ENCODE results near the gene NR5A1.
A peak's percentile ranks its signal among the peaks of the same experiment; 100 is the strongest.

NR5A1 gene

DNA sequence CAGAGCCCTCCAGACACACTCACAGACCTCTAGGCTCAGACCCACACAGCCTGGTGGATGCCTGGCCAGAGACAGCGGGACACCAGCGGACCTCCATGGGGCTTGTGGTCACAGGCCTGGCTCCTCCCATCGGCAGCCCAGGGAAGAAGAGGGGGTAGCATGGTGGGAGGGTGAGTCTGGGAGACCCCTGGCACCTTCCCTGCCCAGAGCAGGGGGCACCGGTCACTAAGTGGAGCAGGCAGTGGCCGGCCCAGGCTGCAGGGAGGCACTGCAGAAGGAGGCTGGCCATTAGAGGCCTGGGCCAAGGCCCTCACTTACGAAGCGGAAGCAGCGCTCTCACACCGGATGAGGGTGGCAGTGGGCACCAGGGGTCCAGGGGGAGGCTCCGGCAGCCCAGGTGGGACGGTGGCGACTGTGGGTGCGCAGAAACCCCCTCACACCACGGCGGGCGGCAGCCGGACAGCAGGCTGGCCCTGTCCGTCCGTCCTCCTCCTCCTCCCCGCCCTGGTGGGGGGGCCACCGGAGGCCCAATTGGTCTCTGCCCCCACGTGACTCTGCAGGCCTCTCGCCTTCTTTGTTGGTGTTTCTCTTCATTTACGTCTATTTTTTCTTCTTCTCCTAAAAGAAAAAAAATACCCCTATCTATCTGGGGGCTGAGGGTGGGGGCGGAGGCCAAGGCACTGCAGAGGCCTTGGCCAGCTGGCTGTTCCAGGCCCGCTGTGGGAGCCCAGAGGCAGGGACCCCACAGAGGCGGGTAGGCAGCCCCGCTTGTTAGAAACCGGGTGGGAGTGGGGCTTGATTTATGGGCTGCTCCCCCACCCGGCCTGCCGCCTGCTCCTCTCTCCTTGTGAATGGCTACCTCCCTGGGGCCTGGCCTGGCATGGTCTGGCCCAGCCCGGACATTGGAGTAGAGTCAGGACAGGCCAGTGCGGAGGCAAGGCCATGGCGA is at the start of gene NR5A1:
TSS of gene NR5A1 (minus strand) at position 469 of the 949 bp plus-strand sequence. CDS start 4,004 bp downstream, outside the sequence.
- no peak for DNase-seq

- no peak for DNase-seq
These were observed 47.8 kb upstream of the NR5A1 start for GRCh38 chr9:124555043-124555442.

DNA sequence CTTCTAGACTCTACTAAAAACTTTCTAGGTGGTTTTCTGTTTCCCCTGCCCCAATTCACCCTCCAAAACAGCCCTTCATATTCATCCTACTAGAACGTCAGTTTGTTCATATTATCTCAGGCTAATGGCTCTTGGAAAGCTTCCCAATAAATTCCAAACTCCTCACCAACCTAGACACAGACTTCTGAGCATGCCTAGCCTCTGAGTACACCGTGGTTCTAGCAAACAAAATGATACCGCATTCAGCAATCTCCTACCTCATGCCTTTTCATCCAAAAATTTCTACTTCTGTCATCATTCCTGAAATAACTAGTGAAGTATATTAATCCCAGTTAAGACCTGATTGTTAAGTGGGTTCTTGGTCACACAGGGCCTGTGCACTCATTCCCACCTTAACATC is 46.5 kb upstream of the NR5A1 start:
- no peak for DNase-seq

GRCh38 chr9:124552273-124552605 is 45.0 kb upstream of the NR5A1 start:
- no peak for DNase-seq

- DNase-seq = peak in 10 of 14 donors; percentile 1 to 31 (median 16)
These were observed 44.5 kb upstream of the NR5A1 start for GRCh38 chr9:124551472-124552272.

DNA sequence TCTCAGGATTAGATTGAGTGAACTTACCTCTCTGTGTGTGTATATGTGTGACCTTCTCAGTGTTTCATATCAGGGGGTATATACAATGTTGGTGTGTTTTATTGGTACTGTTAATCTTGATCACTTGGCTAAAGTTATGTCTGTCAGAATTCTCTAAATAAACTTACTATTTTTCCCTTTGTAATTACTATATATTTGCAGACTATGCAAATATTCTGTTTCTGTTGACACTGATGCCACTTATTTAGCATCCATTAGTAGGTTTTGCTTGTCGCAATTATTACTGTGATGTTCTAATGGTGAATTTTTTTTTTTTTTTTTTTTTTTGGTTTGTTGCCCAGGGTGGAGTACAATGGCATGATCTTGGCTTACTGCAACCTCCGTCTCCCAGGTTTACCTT is 42.9 kb upstream of the NR5A1 start:
- DNase-seq = no peak

DNA sequence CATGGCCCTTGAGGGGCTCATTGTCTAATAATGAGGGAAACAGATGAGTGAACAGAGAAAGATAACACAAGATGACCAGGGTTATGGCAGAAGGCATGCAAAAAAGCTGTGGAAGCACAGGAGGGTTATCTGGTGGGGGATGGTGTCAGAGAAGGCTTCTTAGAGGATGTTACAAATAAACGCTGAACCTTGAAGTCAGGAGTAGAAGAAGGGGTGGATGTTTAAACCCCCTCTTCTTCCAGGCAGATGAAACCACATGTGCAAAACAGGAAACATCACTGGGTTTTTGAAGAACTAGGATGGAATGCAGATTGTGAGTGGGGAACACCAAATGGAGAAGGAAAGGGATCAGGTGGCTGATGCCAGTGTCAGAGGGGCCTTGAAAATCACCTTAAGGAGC is 41.8 kb upstream of the NR5A1 start:
- DNase-seq = no peak

- DNase-seq = no peak
These were observed 37.3 kb upstream of the NR5A1 start for GRCh38 chr9:124544535-124544934.

- no peak for DNase-seq
These were observed 34.6 kb upstream of the NR5A1 start for GRCh38 chr9:124541824-124542223.

DNA sequence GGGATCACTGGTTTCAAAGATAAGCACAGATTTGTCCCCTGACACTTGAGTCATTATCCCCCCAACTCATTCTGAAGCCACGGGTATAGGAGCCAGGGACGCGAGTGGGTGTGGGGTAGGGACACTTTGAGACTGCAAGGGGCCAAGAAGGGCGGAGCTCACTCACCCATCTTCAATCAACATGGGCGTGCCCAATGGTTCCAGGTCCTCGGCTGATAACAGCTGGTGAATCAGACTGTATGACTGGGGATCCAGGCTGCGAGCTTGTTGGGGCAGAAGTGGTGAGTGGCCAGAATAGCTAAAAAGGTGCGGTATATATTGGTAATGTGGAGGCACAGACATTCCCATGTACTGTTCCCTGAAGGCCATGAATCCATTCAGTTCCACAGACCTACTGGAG is 30.7 kb upstream of the NR5A1 start:
- no peak for DNase-seq

DNA sequence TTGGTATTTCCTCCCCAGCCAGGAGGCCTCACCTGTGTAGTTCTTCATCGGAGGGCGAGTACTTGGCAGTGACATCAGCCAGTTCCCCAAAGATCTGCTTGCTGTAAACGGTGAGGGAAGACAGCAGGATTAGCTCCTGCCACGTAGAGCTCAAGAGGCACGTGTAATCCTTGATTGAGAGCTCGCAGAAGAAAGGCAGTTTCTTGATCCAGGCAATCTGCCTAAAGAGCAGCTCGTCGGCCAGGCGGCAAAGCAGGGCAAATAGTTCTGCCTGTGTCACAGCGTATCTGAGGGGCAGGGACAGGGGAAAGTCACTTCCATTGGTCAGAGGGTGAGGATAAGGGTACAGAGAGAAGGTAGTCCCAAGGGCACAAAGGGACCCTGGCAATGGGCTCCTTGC is 28.6 kb upstream of the NR5A1 start:
- DNase-seq = no peak

DNA sequence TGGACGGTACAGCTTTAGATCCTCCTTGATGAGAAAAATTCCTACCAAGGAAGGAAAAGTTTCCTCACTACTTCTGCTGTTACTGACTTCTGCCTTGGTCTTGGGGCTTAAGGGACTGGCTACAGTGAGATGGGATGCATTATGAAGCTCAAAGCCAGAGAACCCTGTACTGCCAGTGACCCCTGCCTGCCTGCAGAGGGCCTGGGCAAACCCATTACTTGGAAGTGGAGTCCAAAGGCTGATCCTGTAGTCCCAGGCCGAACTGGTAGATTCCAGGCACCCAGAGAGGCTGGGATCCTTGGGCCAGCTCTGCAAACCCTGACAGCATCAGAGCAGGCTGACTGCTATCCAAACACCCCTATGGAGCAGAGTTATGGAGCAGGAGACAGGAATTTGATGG is 25.7 kb upstream of the NR5A1 start:
- DNase-seq = no peak

GRCh38 chr9:124531115-124531514 is 23.9 kb upstream of the NR5A1 start:
- DNase-seq = no peak

DNA sequence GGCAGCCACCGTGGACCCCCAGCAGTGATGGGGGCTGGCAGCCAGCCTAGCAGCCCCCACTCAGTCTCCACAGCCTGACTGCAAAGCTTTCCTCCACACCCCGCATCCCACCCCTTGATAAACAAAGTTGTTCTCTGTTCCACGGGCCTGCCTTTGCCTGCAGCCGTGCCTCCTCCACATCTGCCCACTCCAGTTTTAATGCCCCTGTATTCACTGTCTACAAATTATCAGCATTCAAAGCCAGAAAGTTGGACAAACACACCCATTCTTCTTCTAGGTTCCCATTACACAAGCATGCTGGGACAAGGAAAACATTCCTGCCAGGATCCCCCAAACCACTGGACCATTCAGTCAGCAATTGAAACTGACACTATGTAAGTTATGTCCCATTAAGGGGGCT is 23.0 kb upstream of the NR5A1 start:
- DNase-seq = no peak

GRCh38 chr9:124527781-124528180 is 20.6 kb upstream of the NR5A1 start:
- DNase-seq = no peak

DNA sequence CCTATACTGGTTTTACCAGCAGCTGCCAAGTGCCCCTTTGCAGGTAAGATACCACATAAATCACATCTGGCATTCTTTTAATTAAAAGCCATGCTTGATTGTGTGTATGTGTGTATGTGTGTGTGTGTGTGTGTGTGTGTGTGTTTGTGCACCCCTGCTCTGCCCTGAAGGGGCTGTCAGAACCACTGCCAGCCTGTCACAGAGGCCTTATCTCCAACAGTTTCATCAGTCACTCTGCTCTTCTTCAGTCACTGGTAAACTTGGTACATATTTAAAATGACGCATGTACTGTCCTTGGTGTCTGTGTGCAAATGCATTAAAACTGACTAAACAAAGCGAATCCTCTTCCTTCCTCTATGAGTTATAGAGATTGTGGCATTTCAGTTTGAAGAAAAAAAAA is 19.0 kb upstream of the NR5A1 start:
- no peak for DNase-seq

- DNase-seq = no peak
These were observed 15.2 kb upstream of the NR5A1 start for GRCh38 chr9:124522121-124523098.

DNA sequence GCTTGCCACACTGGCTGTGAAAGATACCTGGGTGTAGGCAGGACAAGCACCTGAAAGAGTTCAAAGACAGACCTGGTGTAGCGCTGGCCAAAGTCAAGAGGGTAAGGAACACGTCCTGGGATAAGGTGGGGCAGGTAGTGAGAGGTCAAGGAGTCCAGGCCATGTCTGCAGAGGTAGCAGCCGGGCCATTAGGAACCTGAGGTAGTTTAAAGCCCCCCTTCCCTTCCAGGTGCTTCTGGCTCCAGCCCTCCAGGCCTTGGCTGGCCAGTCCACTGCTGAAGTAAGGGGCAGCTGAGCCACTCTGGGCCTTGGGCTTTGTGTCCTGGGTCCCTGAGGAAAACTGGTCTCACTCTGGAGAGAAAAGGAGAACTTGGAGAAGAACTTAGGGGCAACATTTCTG is 13.9 kb upstream of the NR5A1 start:
- DNase-seq = no peak

DNA sequence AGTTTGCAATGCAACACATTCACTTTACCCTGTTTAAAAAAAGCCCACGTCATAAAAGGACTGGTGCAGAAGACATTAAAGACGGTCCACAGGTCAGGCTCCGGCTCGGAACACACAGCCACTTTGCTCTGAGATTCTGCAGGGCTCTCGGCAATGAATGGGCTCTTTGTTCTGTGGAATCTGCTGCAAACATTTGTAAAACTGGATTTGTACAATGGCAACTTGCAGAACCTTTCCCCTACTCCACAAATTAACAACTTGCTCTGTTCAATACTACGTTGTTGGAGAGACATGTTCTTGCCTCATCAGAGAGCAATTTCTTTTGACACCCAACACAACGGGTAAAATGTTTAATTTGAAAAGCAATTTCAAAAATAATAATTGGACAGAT is 13.0 kb upstream of the NR5A1 start:
- DNase-seq = peak in 6 of 14 donors; percentile 6 to 39 (median 22)

DNA sequence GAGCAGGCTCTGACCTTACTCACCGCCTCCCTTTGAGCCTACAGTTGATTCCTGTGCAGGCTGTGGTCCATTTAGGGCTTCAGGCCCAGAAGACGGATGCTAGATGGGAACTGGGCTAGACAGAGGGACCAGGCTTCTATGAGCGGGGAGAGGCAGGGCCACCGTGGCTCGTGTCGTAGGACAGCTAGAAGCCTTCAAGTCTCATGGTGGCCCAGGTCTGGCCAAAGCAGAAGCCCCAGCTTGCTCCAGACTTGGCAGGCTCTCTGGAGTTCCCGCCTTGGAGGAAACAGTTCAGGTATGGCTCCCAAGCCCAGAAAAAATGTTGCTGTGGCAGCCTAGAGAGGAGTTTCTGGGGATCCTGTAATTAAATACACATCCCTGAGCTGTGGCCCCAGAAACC is 10.9 kb upstream of the NR5A1 start:
- DNase-seq = no peak

DNA sequence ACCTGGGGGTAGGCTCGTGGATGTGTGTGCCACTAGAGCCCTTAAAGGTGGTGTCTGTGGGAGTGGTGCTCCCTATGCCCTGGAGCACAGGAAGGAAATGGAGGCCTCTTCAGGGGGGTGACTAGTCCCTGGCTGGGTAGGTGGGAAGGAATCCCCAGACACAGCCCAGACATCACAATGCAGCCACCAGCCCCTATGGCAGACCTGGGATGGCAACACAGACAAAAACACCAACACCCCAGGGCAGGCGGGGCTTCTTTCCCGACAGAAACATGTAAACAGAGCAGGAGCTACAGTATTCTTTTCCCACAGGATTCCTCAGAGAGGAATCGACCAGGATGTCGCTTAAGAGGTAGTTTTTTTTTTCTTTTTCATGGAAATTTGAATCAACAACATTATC is 10.4 kb upstream of the NR5A1 start:
- no peak for DNase-seq

DNA sequence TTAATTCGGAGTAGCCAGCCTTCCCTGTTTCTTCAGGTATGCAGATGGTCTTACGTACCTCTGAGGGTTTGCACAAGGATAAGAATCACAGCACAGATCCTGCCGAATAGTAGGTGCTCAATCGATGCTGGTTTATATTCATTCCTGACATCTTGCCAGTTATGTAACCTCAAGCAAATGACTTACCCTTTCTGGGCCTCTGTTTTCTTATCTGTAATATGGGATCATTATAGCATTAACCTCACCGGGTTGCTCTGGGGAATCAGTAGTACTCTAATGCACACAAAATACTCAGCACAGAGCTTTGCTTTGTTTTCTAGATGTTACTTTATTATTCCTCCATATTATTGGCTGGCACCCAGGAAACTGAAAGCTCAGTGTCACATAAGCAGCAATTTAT is 7.7 kb upstream of the NR5A1 start:
- DNase-seq = no peak

DNA sequence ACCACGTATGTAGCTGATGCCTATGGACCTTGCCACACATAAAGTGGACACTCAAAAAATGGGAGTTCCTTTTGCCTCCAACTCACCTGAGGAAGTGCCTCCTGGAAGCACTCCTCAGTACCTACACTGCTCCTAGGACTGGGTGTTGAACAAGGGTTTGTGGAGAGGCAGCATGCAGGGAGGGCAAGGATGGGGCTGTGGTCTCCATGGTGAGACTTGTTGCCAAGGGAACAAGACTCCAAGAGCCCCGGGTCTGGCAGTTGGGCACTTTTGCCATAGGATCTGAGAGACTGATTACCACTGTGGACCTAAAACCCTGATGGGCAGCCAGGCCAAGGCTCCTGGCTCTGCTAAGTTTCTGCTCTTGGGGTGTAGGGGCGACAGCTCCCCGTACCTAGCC is 6.9 kb upstream of the NR5A1 start:
- no peak for DNase-seq
